Omental fat pad (tissue), 4 donors: Measurements from ENCODE around the gene SLC25A21. TPM values are rescaled to one million over a fixed set of nuclear protein-coding genes. Genes with fewer than 3 reads are reported as not detected.

Experiments
- ATAC-seq: fragments of 150-250 bp; one replicate; pipeline ENCODE4 v1.9.1; 2016; ENCODE audit warnings: mild to moderate bottlenecking, moderate library complexity; ENCODE audit not compliant: low FRiP score
- DNase-seq: peaks from one replicate; pipeline ENCODE4 v3.0.0-alpha.2; 2019; ENCODE audit warnings: low spot score
- total RNA-seq, 4 donors: library from RNA; depleted of rRNA; stranded (reverse); fragments of >200 nt; gene quantifications; one replicate each; pipeline ENCODE4 v1.1.0, GENCODE V29; 2016
- TF ChIP-seq, protein P1 (sequence below), 3 donors: fragments of 450-650 bp; IDR thresholded peaks; one replicate each; pipeline ENCODE4 v1.5.1; 2016 to 2017; ENCODE audit warnings: antibody characterized with exemption in 3 of 3, mild to moderate bottlenecking in 3 of 3, moderate library complexity in 2 of 3

Gene SLC25A21
- total RNA-seq, 4 donors from 2014 or later: 0.38 to 1.4 TPM; not detected in 2

DNA sequence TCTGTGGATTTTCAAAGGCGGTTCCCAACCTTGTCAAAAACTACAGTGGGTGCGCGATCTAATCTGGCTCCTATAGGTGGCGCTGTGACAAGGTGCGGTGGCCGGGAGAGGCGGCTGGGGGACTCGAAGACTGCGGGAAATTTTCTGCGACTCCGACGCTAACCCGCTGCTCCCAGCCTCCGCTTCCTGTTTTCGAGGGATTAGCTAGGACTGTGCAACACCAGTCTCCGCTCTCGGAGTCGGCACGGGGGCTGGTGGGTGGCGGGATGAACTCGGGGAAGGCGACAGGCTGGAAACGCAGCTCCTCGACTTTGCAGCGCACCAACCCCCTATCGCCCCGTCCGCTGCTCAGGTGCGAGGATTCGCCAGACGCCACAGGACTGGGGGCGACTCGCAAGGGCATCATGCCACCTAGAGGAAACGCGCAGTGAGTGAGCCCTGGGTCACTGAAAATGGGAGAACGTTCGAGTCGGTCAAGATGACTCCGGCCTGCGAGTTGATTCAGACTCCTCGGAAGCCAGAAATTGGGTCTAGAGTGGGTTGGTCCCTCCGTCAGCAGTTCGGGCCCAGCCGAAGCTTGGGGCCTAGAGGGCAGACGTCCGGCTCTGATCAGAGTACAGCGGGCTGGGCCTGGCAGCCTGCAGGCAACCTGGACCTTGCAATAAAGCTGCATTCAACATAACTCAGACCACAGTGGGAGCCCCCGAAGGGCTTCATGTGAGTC is 516.3 kb downstream of the SLC25A21 start:
- DNase-seq (no peak), ATAC-seq (no peak)
- TF ChIP-seq, protein P1, sequence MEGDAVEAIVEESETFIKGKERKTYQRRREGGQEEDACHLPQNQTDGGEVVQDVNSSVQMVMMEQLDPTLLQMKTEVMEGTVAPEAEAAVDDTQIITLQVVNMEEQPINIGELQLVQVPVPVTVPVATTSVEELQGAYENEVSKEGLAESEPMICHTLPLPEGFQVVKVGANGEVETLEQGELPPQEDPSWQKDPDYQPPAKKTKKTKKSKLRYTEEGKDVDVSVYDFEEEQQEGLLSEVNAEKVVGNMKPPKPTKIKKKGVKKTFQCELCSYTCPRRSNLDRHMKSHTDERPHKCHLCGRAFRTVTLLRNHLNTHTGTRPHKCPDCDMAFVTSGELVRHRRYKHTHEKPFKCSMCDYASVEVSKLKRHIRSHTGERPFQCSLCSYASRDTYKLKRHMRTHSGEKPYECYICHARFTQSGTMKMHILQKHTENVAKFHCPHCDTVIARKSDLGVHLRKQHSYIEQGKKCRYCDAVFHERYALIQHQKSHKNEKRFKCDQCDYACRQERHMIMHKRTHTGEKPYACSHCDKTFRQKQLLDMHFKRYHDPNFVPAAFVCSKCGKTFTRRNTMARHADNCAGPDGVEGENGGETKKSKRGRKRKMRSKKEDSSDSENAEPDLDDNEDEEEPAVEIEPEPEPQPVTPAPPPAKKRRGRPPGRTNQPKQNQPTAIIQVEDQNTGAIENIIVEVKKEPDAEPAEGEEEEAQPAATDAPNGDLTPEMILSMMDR (IDR thresholded peaks at IDR 0.05): no peak

DNA sequence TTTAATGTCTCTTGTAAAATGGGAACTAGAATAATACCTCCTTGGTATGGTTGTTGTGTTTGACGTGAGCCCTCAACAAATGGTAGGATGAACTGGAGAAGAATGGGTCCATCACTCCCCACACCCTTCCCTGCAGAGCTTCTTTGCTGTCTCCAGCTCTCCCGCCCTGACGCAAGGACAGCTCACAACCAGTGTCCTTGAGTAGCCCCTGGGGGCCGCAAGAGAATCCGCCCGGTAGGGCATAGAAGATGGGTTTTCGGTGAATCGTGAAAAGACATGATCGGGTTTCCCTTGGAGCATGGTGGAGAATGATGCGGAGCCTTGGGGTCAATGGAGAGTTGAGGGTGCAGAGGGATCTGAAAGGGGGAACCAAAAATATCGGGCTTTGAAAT is 516.8 kb downstream of the SLC25A21 start:
- DNase-seq (no peak), ATAC-seq (no peak)
- TF ChIP-seq, protein P1 (IDR thresholded peaks at IDR 0.05): no peak

DNA sequence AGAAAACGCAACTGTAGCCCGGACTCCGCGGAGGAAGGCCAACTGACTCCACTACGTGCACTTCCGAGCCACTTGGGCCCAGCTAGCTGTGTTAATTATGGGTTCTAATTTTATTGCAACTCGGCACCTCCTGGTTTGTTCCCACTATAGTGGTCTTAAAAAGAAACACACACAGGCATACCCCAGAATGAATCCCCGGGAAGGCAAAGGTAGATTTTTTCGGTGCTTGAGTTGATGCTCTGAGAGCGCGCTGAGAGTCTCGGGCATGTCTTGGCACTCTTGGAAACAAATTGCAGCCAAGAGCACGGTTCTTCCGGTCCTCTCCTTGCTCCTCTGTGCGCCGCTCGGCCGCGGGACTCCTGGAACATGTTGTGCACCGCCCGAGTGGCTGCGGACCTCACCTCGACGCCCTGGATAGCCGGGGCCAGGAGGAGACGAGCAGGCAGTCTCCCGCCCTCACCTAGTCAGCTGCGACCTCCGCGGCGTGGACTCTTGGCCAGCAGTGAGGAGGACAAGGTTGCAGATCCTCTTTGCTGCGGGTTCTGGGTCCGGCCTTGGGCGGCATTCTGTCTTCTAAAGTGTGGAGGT is 517.5 kb downstream of the SLC25A21 start:
- TF ChIP-seq, protein P1 (IDR thresholded peaks at IDR 0.05): no peak
- ATAC-seq (no peak), DNase-seq (no peak)

- TF ChIP-seq, protein P1 (IDR thresholded peaks at IDR 0.05): no peak
- ATAC-seq (no peak), DNase-seq (no peak)
Measured at GRCh38 chr14:36653962-36654793, 518.2 kb downstream of the SLC25A21 start.

GRCh38 chr14:36653413-36653812 is 519.0 kb downstream of the SLC25A21 start:
- TF ChIP-seq, protein P1 (IDR thresholded peaks at IDR 0.05): no peak
- DNase-seq: no peak
- ATAC-seq: no peak

DNA sequence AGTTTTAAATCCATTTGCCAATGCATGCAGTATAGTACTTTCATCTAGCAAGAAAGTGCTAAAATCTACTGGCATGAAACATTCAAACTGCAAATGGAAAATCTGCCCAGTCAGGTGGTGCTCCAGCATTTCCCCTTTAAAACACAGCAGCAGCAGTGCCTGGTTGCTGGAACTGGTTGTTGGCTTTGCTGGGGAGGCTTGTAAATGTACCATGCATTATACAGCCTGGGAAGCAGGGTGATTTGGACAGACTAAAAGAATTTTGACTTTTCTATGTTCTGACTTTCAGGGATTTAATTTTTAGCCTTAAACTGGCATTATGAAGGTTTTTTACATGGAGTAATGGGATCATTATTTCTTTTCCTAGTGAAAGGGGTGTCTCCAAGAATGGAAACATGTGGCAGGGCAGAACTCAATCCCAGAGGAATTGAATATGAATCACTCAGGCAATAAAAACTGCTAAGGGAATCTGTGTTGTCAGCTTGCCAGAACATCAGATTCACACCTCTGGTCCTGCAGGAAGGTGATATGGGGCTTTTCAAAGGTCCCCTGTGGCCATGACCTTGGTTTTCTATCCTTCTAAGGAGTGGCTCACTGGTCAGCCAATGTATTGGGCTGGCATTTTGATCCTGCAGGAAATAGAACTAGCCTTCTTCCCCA is 519.7 kb downstream of the SLC25A21 start:
- TF ChIP-seq, protein P1 (IDR thresholded peaks at IDR 0.05): no peak
- no peak for ATAC-seq
- no peak for DNase-seq
